ENCODE measurements around the gene SCAMP4.

DNA sequence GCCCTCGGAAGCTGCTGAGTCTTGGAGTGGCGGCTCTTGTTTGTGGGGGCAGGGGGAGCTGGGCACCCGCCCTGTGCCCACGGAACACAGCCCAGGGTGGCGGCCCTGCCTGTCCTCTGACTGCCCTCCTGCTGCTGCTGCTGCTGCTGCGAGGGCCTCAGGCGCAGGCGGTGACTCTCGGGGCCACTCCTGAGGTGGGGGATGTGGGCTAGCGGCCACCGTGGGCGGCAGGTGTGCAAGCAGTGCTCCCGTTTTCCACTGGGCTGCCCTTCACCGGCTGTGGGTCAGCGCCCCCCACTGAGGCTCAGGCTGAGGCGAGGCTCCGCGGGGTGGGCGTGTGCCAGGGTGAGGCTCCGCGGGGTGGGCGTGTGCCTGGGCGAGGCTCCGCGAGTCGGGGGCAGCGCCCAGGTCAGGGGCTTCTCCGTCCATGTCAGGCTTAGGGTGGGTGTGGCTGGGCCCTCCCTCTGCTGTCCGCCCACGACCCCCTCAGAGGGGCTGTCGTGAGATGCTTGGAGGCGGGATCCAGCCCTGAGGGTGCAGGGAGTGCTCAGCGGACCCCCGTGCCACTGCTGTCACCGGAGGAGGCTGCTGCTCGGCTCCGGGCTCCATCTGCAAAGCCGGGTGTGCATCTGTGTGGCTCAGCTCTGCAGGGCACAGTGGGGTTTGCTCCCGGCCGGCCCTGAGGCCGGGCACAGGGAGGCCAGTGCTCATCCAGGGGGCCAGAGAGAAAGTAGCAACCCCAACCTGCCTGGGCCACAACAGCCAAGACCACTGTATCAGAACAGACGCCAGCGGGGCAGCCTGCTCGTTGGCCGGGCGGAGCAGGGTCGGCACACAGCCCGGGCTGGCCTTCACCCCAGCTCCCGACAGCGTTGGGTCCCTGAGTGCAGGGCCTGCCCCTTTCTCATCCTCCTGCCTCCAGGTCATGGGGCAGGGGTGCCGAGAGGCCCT is 50.2 kb downstream of the SCAMP4 start:
- no peak for TF ChIP-seq FOXP2 (optimal IDR thresholded peaks at IDR 0.05; ENCODE audit: borderline replicate concordance, extremely low read depth, extremely low read length, insufficient read depth)
- no peak for TF ChIP-seq SIN3A (IDR thresholded peaks at IDR 0.05; ENCODE audit: borderline replicate concordance, insufficient read depth, low read length)
- TF ChIP-seq, protein P1, sequence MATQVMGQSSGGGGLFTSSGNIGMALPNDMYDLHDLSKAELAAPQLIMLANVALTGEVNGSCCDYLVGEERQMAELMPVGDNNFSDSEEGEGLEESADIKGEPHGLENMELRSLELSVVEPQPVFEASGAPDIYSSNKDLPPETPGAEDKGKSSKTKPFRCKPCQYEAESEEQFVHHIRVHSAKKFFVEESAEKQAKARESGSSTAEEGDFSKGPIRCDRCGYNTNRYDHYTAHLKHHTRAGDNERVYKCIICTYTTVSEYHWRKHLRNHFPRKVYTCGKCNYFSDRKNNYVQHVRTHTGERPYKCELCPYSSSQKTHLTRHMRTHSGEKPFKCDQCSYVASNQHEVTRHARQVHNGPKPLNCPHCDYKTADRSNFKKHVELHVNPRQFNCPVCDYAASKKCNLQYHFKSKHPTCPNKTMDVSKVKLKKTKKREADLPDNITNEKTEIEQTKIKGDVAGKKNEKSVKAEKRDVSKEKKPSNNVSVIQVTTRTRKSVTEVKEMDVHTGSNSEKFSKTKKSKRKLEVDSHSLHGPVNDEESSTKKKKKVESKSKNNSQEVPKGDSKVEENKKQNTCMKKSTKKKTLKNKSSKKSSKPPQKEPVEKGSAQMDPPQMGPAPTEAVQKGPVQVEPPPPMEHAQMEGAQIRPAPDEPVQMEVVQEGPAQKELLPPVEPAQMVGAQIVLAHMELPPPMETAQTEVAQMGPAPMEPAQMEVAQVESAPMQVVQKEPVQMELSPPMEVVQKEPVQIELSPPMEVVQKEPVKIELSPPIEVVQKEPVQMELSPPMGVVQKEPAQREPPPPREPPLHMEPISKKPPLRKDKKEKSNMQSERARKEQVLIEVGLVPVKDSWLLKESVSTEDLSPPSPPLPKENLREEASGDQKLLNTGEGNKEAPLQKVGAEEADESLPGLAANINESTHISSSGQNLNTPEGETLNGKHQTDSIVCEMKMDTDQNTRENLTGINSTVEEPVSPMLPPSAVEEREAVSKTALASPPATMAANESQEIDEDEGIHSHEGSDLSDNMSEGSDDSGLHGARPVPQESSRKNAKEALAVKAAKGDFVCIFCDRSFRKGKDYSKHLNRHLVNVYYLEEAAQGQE (IDR thresholded peaks at IDR 0.05; ENCODE audit: insufficient read depth in 1 of 2, low read depth in 2 of 2, low read length in 2 of 2), result no peak
- no peak for TF ChIP-seq POLR2AphosphoS5 (IDR thresholded peaks at IDR 0.05; ENCODE audit: low read depth, low read length)
